SU-DHL-6 (cell line): ENCODE data around the gene PKD1L1.

ENCODE experiments used
- EZH2phosphoT487 ChIP-seq: fragments of 200-600 bp; sonication (generic), shearing (Covaris generic); conservative IDR thresholded peaks from 2 replicates; pipeline ENCODE4 v1.6.1; 2018; ENCODE audit warnings: mild to moderate bottlenecking, antibody characterized with exemption, low read length, moderate library complexity, mixed read lengths
- TF ChIP-seq, protein P1 (sequence below): fragments of 200-600 bp; sonication (generic); IDR thresholded peaks from one replicate; pipeline ENCODE4 v1.5.1; 2017; ENCODE audit warnings: antibody characterized with exemption, mild to moderate bottlenecking, low read length, moderate library complexity; ENCODE audit not compliant: insufficient read depth, poor library complexity, severe bottlenecking

DNA sequence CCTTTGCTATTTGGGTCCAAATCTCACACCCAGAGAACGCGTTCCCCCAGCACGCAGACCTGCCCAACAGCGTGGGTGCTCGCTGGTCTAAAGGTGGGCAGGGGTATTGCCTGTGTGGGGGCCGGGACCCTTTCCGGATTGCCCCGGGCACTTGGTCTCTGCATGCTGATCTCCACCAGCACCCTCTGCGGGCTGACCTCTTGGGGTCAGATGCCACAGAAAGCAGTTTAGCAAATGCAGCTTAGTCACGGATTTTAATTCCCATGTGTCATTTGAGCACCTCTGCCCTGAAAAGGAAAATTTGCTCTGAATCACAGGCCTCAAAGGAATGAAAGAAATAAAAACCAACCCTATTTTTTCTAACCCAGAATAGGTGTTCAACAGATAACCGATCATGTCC, 46.7 kb downstream of the PKD1L1 start:
- TF ChIP-seq, protein P1, sequence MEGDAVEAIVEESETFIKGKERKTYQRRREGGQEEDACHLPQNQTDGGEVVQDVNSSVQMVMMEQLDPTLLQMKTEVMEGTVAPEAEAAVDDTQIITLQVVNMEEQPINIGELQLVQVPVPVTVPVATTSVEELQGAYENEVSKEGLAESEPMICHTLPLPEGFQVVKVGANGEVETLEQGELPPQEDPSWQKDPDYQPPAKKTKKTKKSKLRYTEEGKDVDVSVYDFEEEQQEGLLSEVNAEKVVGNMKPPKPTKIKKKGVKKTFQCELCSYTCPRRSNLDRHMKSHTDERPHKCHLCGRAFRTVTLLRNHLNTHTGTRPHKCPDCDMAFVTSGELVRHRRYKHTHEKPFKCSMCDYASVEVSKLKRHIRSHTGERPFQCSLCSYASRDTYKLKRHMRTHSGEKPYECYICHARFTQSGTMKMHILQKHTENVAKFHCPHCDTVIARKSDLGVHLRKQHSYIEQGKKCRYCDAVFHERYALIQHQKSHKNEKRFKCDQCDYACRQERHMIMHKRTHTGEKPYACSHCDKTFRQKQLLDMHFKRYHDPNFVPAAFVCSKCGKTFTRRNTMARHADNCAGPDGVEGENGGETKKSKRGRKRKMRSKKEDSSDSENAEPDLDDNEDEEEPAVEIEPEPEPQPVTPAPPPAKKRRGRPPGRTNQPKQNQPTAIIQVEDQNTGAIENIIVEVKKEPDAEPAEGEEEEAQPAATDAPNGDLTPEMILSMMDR, result no peak
- TF ChIP-seq EZH2phosphoT487, result no peak
